Neutrophil (primary cell): ENCODE measurements around the gene ZNF862.
"Not testable (repeated sequence)": the region's sequence is repeated elsewhere in the genome, so short reads cannot be mapped to it uniquely, and the experiment has no call there.

ENCODE experiments used
- H3K27ac ChIP-seq: fragments of 200-600 bp; sonication (generic); 2 replicates; pipeline ENCODE4 v1.5.1; 2016; ENCODE audit warnings: mild to moderate bottlenecking, moderate library complexity
- H3K27me3 ChIP-seq: fragments of 200-600 bp; sonication (generic); 2 replicates; pipeline ENCODE4 v1.6.0; 2016; ENCODE audit warnings: mild to moderate bottlenecking
- H3K36me3 ChIP-seq: fragments of 200-600 bp; sonication (generic); 2 replicates; pipeline ENCODE4 v1.5.1; 2017
- H3K4me1 ChIP-seq, 2 experiments: fragments of 200-600 bp in 1 of 2; sonication (generic) in 1 of 2; 1 replicate in 1 of 2; 2 replicates in 1 of 2; pipeline versions ENCODE4 v1.5.1 to v1.6.1; 2013 to 2016; ENCODE audit warnings: low read depth in 1 of 2, low read length in 1 of 2, mild to moderate bottlenecking in 1 of 2, moderate library complexity in 1 of 2; ENCODE audit not compliant: control insufficient read depth in 1 of 2, insufficient read depth in 1 of 2
- H3K4me3 ChIP-seq, 2 experiments: fragments of 200-600 bp in 1 of 2; sonication (generic) in 1 of 2; 1 replicate in 1 of 2; 2 replicates in 1 of 2; pipeline ENCODE4 v1.5.1; 2013 to 2016; ENCODE audit warnings: low read depth in 1 of 2, low read length in 1 of 2, mild to moderate bottlenecking in 1 of 2, moderate library complexity in 1 of 2
- H3K9me3 ChIP-seq: fragments of 200-600 bp; sonication (generic); 2 replicates; pipeline ENCODE4 v1.5.1; 2016
- CTCF ChIP-seq: fragments of 200-600 bp; sonication (generic); IDR thresholded peaks from 2 replicates; pipeline ENCODE4 v1.5.1; 2016; ENCODE audit warnings: antibody characterized with exemption

Gene ZNF862

GRCh38 chr7:149825567-149826343, 12.4 kb upstream of the ZNF862 start:
- Histone ChIP-seq H3K4me1 (no peaks in the 10 kb centered on the region), H3K4me3 (no peak overlapping the region), H3K9me3 (no peaks in the 10 kb centered on the region), H3K36me3 (no peaks in the 10 kb centered on the region), H3K27ac (no peak overlapping the region), H3K27me3 (no peaks in the 10 kb centered on the region)
- TF ChIP-seq CTCF: no peak

GRCh38 chr7:149826344-149827088, 11.7 kb upstream of the ZNF862 start:
- peaks cover 7% of the 10 kb centered on the region for H3K27me3 ChIP-seq
- H3K4me1 ChIP-seq: no peaks in the 10 kb centered on the region
- no peaks in the 10 kb centered on the region for H3K36me3 ChIP-seq
- no peak overlapping the region for H3K4me3 ChIP-seq
- H3K9me3 ChIP-seq: no peaks in the 10 kb centered on the region
- no peak overlapping the region for H3K27ac ChIP-seq
- TF ChIP-seq CTCF: no peak

GRCh38 chr7:149827089-149827981, 10.8 kb upstream of the ZNF862 start:
- H3K36me3 ChIP-seq: no peaks in the 10 kb centered on the region
- H3K27ac ChIP-seq: no peak overlapping the region
- H3K4me3 ChIP-seq: no peak overlapping the region
- H3K9me3 ChIP-seq: no peaks in the 10 kb centered on the region
- peaks cover 8% of the 10 kb centered on the region for H3K27me3 ChIP-seq
- H3K4me1 ChIP-seq: no peaks in the 10 kb centered on the region
- no peak for TF ChIP-seq CTCF

GRCh38 chr7:149828357-149829309, 9.5 kb upstream of the ZNF862 start:
- Histone ChIP-seq H3K27me3 (peaks cover 14% of the 10 kb centered on the region), H3K27ac (no peak overlapping the region), H3K9me3 (no peaks in the 10 kb centered on the region), H3K36me3 (no peaks in the 10 kb centered on the region), H3K4me1 (no peaks in the 10 kb centered on the region), H3K4me3 (no peak overlapping the region)
- TF ChIP-seq CTCF: no peak

- H3K36me3 ChIP-seq, H3K4me3 ChIP-seq, H3K4me1 ChIP-seq, H3K27ac ChIP-seq, H3K9me3 ChIP-seq: not testable (repeated sequence)
- peaks cover 16% of the 10 kb centered on the region for H3K27me3 ChIP-seq
Measured at GRCh38 chr7:149830527-149830926, 7.6 kb upstream of the ZNF862 start.
